DND-41 (cell line): Measurements from ENCODE around the gene OSBPL8.

ENCODE experiments used
- CTCF ChIP-seq: IDR thresholded peaks from 2 replicates; pipeline ENCODE4 v1.5.1; 2012; ENCODE audit warnings: borderline replicate concordance, low read length, moderate library complexity, mild to moderate bottlenecking; ENCODE audit not compliant: poor library complexity, severe bottlenecking; ENCODE audit errors: extremely low read depth
- EZH2 ChIP-seq: IDR thresholded peaks from 3 replicates; pipeline ENCODE4 v1.6.1; 2012; ENCODE audit warnings: borderline replicate concordance, low read depth, mild to moderate bottlenecking, moderate library complexity, low read length, inconsistent platforms; ENCODE audit not compliant: severe bottlenecking

GRCh38 chr12:76558684-76559399 is 729 bp downstream of the OSBPL8 start:
- TF ChIP-seq CTCF: no peak
- TF ChIP-seq EZH2: no peak
